Measurements from ENCODE around the gene GOSR1.

GOSR1 gene

DNA sequence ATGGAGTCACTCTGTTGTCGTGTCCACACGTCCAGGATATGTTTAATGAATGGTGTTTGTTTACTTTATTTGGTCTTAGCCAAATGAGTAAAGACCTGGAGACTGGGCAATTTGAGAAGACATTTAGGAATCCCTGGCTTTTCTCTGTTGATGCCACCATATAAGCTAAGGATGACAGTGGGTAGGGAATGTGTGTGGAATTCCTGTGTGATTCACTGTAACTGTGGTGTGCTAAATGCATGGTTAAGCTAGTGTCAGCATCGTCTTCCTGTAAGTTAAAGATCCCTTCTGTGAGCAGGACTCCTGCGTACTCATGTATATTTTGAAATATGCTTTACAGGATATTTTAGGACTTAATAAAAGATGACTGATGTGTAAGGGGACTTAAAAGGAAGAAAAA is 26.4 kb downstream of the GOSR1 start:
- no peak overlapping the region for H3K4me3 ChIP-seq (replicated peaks in 1 of 2; ENCODE audit: low read depth in 2 of 2, low read length in 2 of 2)
- no peak for DNase-seq (ENCODE audit: low read depth in 2 of 2)
- TF ChIP-seq, protein P1, sequence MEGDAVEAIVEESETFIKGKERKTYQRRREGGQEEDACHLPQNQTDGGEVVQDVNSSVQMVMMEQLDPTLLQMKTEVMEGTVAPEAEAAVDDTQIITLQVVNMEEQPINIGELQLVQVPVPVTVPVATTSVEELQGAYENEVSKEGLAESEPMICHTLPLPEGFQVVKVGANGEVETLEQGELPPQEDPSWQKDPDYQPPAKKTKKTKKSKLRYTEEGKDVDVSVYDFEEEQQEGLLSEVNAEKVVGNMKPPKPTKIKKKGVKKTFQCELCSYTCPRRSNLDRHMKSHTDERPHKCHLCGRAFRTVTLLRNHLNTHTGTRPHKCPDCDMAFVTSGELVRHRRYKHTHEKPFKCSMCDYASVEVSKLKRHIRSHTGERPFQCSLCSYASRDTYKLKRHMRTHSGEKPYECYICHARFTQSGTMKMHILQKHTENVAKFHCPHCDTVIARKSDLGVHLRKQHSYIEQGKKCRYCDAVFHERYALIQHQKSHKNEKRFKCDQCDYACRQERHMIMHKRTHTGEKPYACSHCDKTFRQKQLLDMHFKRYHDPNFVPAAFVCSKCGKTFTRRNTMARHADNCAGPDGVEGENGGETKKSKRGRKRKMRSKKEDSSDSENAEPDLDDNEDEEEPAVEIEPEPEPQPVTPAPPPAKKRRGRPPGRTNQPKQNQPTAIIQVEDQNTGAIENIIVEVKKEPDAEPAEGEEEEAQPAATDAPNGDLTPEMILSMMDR (IDR thresholded peaks at IDR 0.05; ENCODE audit: low read depth, low read length): no peak

DNA sequence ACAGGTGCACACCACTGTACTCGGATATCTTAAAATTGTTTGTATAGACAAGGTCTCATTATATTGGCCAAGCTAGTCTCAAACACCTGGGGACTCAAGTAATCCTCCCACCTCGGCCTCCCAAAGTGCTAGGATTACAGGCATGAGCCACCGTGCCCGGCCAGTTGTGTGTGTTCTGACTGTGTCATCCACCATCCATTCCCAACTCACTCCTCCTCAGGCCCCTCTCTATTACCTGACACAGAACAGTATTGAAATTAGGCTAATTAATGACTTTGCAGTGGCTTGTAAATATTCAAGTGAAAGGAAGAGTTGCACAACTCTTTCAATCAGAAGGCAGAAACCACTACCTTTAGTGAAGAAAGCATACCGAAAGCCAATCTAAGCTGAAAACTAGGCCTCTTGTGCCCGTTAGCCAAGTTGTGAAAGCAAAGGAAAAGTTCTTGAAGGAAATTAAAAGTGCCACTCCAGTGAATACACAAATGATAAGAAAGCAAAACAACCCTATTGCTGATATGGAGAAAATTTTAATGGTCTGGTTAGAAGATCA is 28.7 kb downstream of the GOSR1 start:
- TF ChIP-seq, protein P1 (IDR thresholded peaks at IDR 0.05; ENCODE audit: low read depth, low read length): no peak
- DNase-seq (ENCODE audit: low read depth in 2 of 2): no peak
- H3K4me3 ChIP-seq (replicated peaks in 1 of 2; ENCODE audit: low read depth in 2 of 2, low read length in 2 of 2): no peak overlapping the region

DNA sequence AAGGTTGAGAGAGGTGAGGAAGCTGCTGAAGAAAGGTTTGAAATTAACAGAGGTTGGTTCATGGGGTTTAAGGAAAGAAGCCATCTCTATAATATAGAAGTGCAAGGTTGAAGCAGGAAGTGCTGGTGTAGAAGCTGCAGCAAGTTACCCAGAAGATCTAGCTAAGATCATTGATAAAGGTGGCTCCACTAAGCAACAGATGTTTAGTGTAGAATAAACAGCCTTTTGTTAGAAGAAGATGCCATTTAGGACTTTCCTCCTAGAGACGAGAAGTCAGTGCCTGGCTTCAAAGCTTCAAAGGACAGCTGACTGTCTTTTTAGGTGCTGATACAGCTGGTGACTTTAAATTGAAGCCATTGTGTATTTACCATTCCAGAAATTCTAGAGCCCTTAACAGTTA is 29.3 kb downstream of the GOSR1 start:
- TF ChIP-seq, protein P1 (IDR thresholded peaks at IDR 0.05; ENCODE audit: low read depth, low read length): no peak
- no peak overlapping the region for H3K4me3 ChIP-seq (replicated peaks in 1 of 2; ENCODE audit: low read depth in 2 of 2, low read length in 2 of 2)
- DNase-seq (ENCODE audit: low read depth in 2 of 2): no peak

DNA sequence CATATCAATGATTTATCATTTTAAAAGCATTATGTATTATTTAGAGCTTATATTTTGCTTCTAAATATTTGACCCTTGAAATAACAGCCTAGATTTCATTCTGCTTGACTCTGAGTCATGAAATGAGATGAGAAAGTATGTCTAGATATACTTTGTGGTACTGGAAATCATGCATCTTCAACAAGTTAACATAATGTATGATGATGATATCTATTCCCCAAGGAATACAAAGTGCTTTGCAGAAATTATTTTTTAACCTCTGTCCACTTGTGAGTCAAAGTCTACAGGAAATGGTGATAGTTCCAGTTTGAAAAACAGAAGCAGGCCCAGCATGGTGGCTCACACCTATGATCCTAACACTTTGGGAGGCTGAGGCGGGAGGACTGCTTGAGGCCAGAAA is 36.1 kb downstream of the GOSR1 start:
- peak; percentile 10 to 83 for DNase-seq (ENCODE audit: low read depth in 2 of 2)
- H3K4me3 ChIP-seq (replicated peaks in 1 of 2; ENCODE audit: low read depth in 2 of 2, low read length in 2 of 2): no peak overlapping the region
- TF ChIP-seq, protein P1 (IDR thresholded peaks at IDR 0.05; ENCODE audit: low read depth, low read length): no peak

DNA sequence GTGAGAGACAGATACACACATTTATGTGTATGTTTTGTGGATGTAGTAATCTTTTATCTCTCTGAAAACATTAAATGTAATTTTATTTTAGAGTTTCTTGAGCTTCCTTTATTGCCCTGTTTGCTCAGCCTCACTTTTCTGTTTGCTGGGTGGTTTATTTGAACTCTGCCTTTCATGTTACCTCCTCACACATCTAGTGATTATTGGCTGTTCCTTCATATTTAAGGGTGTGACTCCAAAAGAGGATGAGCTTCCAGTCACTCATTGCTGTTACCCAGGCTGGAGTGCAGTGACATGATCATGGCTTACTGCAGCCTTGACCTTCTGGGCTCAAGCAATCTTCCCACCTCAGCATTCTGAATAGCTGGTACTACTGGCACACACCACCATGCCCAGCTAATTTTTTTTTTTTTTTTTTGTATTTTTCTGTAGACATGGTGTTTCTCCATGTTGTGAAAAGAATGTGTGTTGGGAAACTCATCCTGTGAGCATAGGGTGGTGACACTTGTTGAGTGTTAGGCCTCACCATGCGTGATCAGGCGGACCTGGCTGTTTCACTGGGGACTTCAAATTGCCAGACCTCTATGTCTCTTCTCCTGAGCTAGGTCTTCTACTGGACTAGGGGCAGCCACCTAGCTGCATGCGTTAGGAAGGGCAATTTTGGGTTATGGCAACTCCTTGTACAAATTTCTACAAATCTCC is 37.8 kb downstream of the GOSR1 start:
- DNase-seq (ENCODE audit: low read depth in 2 of 2): no peak
- TF ChIP-seq, protein P1 (IDR thresholded peaks at IDR 0.05; ENCODE audit: low read depth, low read length): peak; percentile 6
- no peak overlapping the region for H3K4me3 ChIP-seq (replicated peaks in 1 of 2; ENCODE audit: low read depth in 2 of 2, low read length in 2 of 2)

DNA sequence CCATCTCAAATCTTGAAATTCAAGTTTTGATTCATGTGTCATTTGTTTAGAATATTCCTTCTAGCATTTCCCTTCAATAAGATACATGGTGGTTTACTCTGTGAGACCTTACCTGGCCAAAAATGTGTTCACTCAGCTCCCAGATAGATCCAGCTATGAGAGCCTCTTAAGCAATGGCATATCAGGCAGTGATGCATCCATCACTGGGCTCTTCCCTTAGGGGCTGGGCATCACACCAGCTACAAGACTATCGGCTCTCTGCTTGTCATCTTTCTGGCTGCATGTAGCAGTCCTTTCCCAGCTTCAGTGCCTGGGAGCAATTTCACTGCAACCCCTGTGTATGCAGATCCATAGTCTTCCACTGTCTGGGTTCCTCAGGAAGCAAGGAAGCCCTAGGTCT is 40.6 kb downstream of the GOSR1 start:
- DNase-seq (ENCODE audit: low read depth in 2 of 2): peak; percentile 16 to 22
- H3K4me3 ChIP-seq (replicated peaks in 1 of 2; ENCODE audit: low read depth in 2 of 2, low read length in 2 of 2): no peak overlapping the region
- TF ChIP-seq, protein P1 (IDR thresholded peaks at IDR 0.05; ENCODE audit: low read depth, low read length): no peak

Data from cardiac fibroblast (primary cell).